GM21723 (cell line): Measurements from ENCODE around the gene MTOR.
"Not testable (repeated sequence)": the region's sequence is repeated elsewhere in the genome, so short reads cannot be mapped to it uniquely, and the experiment has no call there.

Experiments
- ATAC-seq: cut with Tn5 transposase; IDR thresholded peaks from one replicate; pipeline ENCODE4 v1.9.1; 2021; ENCODE audit warnings: mild to moderate bottlenecking, moderate library complexity; ENCODE audit not compliant: unreplicated experiment

MTOR gene

DNA sequence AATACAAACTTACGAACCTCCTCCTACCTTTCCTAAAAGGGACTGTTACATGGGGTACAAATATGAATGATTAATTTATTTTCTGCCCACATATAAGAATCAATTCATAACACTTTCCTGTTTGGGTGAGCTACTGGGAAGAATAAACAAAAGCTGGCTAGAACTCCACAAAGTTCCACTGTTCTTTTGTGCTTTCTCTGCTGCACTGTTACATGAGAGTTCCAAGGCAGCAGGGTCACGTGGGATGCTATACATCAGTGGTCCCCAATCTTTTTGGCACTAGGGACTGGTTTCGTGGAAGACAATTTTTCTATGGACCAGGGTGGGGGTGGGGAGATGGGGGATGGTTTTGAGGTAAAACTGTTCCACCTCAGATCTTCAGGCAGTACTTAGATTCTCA, 75.4 kb downstream of the MTOR start:
- no peak for ATAC-seq

DNA sequence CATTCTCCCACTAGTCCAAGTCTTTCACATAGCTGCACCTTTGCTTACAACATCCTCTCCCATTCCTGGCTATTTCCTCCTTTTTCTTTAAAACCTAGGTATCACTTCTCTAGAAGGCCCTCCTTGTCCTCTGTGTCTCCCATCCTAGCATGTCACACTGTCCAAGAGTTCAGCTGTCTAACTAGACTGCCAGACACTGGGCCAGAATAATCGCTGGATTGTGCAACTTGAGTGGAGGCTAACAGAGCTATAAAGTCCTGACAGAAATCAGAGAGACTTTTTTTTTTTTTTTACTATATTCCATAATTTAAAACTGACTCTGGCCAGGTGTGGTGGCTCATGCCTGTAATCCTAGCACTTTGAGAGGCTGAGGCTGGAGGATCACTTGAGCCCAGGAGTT, 77.4 kb downstream of the MTOR start:
- no peak for ATAC-seq

DNA sequence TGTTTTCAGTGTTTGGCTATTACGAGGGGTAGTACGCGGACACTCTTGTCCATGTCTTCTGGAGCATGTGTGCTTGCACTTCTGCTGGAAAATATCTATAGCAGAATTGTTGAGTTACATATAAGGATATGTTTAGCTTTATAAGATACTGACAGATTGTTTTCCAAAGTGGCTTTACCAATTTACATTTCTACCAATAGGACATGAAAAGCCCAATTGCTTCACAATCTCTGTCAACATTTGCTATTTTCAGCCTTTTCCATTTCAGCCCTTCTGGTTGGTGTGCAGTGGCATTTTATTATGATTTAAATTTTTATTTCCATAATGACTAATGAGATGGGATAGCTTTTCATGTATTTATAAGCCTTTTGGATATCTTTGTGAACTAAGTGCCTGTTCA, 79.5 kb downstream of the MTOR start:
- no peak for ATAC-seq

DNA sequence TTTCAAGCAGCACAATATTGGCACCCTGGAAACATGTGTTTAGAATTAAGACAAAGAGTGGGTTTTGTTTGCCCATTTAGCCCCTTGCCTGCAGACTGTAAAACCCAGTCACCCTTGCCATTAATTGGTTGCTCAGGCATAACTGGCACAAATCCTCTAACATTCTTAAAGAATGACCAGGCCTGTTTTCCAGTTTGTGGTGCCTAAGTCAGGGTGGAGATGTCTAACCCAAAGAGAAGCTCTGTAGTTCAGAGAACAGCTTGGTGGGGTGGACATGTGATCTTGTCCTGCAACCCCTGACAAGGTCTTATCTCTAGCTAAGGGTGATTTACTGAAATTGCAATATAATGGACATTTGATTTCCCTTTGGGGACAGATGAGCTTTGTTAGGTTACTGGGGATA, 82.0 kb downstream of the MTOR start:
- ATAC-seq, result no peak

DNA sequence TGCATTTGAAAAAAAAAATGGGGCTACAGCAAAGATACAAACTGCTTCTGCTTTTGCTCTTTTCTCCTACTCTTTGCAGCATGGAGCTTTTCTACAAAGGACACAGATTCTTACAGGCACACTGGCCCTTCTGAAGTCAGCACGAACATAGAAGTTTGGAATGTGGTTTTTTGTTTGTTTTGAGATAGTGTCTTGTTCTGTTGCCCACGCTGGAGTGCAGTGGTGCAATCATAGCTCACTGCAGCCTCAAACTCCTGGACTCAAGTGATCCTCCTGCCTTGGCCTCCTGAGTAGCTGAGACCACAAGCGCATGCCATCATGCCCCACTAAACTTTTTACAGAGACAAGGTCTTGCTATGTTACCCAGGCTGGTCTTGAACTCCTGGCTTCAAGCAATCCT, 82.6 kb downstream of the MTOR start:
- ATAC-seq, result not testable (repeated sequence)

DNA sequence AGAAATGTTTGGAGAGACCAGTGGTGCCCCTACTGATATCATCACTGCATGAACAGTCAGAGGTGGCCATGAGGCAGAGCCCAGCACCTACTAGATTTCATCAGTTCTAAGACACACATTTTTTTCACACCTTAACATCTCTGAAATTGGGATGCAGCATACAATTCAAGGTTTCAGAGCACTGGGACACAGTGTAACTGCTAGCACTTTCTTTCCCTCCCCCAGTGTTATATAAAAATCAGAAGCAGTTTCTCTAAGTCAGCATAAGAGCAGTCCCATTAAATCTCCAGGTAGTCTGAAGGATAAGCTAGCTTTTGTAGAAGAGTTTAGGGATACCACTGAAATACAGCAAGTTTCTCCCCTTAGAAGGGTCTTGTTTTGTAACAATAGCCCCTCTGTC, 83.2 kb downstream of the MTOR start:
- no peak for ATAC-seq

DNA sequence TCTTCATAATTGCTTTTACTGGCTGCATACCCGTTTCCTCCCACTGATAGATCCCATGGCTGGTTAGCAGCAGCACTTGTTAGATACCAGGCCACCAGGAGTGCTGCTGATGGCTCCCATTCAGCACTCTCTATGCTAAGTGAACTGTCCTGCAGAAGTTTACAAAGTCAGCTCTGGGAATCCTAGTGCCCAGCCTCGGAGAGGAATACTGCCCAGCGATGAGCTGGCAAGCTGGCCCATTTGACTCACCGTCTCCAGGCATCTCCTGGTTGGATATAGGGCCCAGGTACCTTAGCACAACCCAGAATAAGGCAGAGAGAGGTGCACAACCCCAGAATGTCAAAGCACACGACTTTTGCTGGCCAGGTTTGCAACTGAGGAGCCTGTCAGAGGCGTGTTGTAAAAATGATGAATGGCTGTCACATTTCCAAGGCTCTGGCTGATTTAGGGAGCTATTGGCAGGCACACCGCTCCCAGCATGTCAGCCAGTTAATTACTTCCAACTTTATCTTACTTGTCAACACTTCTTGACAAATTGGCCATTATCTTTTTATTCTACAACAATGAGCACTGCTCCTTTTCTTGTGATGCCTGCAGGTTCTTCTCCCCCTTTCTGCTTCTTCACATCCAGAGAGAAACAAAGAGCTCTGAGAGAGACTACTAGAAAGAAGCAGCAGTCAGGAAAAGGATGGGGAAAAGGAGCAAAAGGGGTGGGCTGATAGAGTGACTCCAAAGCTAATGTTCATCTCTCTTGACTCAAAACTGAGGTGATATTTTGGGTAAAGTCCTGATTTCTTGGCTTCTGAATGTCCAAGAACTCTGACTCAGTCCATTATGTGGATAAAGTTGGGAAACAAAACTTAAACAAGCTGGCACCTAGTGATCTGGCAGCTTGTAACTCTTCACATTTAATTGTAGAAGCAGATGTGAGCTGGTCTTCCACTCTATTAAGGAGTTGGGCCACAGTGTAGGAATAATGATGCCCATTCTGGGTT, 84.0 kb downstream of the MTOR start:
- no peak for ATAC-seq

DNA sequence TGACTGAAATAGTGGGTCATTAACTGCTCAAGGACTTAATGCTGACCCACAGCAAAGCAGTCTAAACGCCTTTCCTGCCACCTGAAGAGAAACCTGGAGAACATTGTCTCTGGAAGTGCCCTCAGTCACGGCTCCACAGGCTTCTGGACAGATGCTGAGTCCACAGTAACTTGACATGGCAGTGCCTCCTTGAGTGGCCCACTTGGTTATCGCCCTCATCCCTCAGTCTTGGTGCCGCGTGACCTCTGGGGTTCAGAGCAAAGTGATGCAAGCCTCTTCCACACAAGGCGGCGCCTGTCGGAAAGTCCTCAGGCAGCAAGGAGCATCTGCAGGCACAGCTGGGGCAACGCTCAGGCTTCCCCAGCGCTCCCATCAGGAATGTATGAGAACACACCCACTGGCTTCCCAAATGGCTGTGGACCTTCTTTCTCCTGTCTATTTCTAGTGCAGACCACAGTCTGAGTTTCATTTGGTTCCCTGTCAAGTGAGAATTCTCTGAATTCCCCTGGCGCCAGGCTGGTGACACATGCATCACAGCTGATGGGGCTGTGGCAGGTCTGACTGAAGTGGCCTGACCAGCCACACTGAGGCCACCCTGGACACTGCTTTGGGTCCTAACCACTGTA, 86.2 kb downstream of the MTOR start:
- no peak for ATAC-seq

DNA sequence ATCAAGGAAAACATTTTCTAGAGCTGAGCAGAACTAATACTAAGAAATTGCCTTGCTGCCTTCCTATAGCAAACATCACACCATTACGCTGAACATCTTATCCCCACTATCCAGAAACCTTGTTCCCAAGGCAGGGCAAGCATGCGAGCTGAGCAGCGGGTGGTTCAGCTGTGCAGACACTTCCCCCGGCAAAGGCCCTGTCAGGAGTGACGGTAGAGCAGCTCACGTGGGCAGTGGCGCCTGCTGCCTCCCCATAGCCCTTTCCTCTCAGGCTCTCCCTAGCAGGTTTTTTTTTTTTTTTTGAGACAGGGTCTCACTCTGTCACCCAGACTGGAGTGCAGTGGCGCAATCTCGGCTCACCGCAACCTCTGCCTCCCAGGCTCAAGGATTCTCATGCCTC, 86.9 kb downstream of the MTOR start:
- no peak for ATAC-seq

DNA sequence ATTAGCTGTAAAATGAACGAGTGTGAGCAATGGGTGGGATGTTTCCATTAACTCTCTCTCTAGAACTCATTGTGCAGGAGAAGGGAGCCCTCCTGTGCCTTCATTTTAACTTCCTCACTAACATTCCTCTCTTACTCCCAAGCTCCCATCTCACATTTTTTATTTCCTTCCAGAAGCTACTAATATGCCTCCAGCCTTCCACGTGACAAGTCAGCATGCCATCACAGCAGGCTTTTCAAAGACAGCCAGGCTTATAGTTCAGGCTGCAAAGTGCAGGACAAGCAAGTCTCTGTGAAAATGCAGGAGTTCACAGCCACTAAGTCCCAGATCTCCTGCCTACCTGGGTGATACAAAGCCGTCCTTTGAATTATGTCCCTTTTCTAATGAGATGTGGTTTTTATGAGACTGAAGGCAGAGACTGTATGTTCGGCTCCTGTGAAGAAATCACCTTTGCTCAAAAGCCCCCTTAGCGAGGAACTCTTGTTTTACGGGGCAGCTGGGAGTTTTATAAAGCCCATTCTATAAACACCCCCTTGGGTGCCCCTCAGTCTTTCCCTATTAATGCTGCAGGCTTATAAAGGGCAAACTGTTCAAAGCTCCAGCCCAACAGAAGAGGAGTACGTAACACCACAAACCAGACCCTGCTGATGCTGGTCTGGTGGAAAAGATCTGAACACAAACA, 87.9 kb downstream of the MTOR start:
- no peak for ATAC-seq

DNA sequence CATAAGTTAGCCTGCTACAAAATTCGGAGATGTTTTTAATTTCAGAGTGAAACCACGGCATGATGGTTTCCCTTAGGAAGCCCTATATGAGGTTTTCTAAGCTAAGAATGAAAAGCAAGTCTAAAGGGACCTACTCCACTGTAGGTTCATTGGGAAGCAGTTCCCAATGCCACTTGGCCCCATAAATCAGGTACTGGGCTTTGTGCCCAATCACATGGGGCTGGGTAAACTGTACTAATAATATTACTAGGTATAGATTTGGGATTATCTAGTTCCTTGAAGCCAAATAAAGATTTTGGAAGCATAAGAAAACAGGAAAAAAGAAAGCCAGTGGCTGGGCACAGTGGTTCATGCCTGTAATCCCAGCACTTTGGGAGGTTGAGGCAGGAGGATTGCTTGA, 92.2 kb downstream of the MTOR start:
- ATAC-seq, result no peak

DNA sequence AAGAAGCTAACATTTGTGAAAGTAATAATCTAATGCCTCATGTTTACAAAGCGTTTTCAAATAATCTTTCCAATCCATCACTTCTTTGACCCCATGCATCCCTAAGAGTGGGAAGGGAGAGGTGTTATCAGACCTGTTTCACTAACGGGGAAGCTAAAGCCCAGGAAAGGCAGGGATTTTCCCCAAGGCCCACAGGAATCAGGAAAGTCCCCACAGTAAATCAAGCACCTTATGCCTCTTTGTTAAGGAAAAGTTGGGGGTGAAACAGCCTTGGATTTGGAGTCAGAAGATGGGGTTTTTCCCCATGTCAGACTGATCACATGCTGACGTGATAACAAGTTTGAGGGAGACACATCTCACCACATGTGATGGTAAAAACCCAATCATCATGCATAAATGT, 93.1 kb downstream of the MTOR start:
- no peak for ATAC-seq

DNA sequence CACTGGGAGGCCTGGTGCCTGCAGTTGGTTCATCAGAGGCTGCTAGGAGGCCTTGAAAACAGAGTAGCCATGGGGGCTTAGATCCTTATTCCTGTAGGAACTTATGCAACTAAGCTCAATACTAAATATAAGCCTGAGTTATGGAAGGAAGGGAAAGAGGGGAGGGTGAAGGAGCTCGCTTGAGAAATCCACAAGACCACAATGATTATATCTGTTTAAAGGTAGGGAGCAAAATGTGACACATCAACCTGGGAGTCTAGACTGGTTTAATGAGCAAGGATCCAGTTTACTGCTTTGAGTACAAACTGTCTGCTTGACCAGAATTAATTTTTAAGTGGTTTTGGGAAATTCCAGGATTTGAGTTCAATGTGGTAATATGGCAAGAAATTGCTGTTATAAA, 93.6 kb downstream of the MTOR start:
- no peak for ATAC-seq

DNA sequence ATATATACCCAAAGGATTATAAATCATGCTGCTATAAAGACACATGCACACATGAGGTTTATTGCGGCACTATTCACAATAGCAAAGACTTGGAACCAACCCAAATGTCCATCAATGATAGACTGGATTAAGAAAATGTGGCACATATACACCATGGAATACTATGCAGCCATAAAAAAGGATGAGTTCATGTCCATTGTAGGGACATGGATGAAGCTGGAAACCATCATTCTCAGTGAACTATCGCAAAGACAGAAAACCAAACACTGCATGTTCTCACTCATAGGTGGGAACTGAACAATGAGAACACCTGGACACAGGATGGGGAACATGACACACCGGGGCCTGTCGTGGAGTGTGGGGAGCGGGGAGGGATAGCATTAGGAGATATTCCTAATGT, 95.6 kb downstream of the MTOR start:
- not testable (repeated sequence) for ATAC-seq

DNA sequence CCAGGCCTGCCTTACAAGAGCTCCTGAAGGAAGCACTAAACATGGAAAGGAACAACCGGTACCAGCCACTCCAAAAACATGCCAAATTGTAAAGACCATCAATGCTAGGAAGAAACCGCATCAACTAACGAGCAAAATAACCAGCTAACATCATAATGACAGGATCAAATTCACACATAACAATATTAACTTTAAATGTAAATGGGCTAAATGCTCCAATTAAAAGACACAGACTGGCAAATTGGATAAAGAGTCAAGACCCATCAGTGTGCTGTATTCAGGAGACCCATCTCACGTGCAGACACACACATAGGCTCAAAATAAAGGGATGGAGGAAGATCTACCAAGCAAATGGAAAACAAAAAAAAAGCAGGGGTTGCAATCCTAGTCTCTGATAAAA, 99.6 kb downstream of the MTOR start:
- ATAC-seq, result not testable (repeated sequence)

DNA sequence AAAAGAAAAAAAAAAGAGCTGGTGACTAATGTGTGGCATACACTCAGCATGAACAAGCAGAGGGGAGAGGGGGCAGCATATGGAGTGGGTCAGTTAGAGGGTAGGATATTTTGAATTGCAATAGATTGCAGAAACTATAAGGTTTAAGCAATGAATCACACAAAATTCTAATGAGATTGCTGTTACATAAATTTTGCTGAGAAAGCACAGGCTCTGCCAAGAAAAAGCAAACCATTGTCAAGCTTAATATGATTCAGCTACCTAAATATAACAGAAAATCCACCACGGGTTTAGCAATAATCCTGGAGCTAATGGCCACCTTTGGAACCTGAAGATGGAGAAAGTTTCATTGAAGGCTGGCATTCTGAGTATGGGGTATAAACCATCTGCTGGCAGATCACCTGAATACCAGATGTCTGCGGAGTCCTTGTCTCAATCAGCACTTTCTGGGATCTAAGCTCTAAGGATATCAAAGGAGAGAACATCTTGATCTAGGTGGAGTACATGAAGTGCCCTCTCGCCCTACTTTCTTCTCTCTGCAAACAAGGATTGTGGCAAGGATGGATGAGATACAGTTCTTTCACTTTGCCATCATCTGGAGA, 103.5 kb downstream of the MTOR start:
- no peak for ATAC-seq

DNA sequence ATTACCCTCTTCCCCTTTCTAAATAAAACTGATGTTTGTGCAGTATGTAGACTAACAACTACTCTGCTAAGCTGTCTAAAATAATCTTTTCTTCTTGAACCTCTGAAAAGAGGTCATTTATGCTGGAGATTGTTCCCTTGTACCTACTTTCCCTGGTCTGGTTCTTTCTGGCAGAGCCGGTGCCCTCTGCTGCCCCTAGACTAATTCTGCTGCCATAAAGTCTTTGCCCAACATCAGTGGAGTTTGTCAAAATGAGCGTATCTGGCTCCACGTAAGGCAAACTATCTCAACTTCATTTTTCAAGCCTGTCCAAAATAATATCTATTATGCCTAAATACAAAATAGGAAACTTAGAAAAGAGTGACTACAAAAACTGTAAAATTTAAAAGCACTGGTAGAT, 104.1 kb downstream of the MTOR start:
- no peak for ATAC-seq

DNA sequence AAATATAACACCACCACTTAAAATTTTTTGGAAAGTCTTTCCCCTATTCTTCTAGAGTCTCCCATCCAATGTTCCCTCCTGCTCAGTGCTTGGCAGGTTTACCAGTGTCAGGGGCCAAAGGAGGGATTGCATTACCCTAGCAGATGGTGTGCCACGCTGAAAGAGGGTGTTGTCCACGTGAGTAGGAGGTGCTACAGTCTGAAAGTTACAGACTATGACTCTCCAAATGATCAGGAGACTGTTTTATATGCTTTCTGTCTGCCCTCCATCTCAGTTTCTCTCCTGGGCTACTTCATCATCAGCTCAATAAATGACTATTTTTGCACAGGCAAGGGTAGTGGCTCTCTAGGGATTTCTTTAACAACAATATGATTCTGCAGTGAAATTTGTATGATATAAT, 104.5 kb downstream of the MTOR start:
- no peak for ATAC-seq

DNA sequence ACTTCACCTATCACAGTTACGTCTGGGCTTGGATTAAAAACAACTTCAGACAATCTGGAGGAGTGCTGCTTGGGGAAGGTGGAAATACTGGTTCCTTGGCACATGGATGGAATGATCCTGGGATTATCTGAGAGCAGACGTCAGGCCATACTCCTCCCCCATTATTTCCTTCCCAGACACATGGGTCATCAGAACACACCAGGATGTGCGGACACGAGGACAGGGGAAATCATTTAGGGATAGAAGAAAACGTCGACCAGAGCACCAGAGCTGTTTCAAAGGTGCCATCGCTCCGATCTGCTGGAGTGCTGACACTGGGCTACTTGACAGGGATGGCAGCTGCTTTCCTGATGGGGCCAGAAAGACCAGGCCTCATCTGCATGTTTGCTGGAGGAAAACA, 105.0 kb downstream of the MTOR start:
- no peak for ATAC-seq

DNA sequence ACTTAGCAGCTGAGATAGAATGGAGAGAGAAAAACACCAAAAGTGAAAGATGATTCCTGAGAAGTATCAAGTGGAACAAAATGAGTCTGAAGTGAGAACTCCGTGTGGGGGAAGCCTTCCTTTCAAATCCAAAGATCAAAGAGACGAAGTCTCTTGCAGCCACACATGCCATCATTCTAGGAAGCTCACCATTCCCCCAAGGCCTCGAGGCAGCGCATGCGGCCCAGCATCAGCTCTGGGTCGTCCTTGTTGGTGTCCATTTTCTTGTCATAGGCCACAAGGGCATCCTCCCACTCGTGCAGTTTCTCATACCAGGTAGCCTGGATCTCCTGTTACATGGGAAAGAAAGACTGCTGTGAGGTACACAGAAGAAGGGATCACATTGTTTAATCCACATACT, 105.4 kb downstream of the MTOR start:
- no peak for ATAC-seq

DNA sequence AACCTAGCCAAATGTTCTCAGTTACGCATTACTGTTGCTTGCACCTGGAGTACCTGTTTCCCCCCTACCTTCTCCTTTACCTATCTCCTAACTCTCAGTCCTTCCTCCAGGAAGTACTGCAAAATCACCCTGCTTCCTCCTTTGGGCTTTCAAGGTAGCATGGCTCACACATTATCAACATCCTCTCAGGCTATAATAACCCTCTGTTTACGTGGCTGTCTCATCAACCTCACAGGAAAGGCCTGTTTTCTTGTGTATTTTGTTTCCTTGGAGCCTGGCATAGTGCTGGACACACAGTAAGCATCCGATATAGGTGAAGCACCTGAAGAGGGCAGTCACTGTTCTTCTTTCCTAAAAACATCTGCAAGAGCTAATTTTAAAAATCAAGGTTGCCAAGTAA, 105.9 kb downstream of the MTOR start:
- no peak for ATAC-seq
